ENCODE measurements around the gene DCX. TPM values are rescaled to one million over a fixed set of nuclear protein-coding genes. Genes with fewer than 3 reads are reported as not detected.

Gene DCX
- total RNA-seq, 5 donors from 2014 or later (not counting 1 experiment from before 2014, with no cell fraction given) = not detected

DNA sequence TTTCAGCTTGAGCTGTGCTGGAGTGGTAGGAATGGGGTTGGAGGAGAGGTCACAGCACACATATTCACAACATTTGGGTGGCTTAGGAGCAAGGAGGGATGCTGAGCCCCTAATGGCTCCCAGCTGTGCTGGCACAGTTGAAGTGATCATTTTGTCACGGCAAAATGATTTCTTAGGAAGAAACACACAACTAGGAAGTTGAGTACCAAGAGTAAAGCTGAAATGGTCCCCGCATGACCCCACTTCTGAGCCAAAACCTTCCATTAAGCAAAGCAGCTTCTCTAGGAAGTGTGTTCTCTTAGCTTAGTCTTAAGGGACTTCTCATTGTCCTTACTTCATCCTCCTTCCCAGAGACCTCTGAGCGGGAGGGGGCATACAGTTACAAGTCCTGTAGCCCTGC lies 154.3 kb downstream of the DCX start:
- no peak overlapping the region for H3K27ac ChIP-seq (ENCODE audit: low read length)
- 71% methylated on average over 1 of the region's 3 CpGs for WGBS (ENCODE audit: insufficient coverage)
- Mint-ChIP-seq H3K36me3 (no peaks in the 10 kb centered on the region), H3K27me3 (peaks cover 0 to 37% of the 10 kb centered on the region in 2 donors), H3K4me3 (no peak overlapping the region), H3K4me1 (no peaks in the 10 kb centered on the region), H3K27ac (no peak overlapping the region), H3K9me3 (no peaks in the 10 kb centered on the region)
- H3K27me3 ChIP-seq (replicated peaks in 1 of 2; ENCODE audit: control insufficient read depth in 2 of 2, extremely low read depth in 1 of 2, insufficient read depth in 2 of 2, low read length in 1 of 2) = no peaks in the 10 kb centered on the region
- no peaks in the 10 kb centered on the region for H3K4me1 ChIP-seq (ENCODE audit: control insufficient read depth in 1 of 2, extremely low read depth in 1 of 2, insufficient read depth in 2 of 2, low read length in 2 of 2)
- POLR2A ChIA-PET = no interaction called here
- no peak for ATAC-seq (replicated peaks in 1 of 4)
- H3K36me3 ChIP-seq (ENCODE audit: control insufficient read depth in 2 of 2, extremely low read depth in 1 of 2, insufficient read depth in 1 of 2, low read length in 1 of 2) = no peaks in the 10 kb centered on the region
- H3K4me3 ChIP-seq (ENCODE audit: control insufficient read depth in 1 of 2, extremely low read depth in 1 of 2, low read length in 1 of 2) = no peak overlapping the region
- CTCF ChIA-PET = interaction anchor here in 1 of 2 donors (0.6 kb wide), 1 partner anchor 120 kb away, joined by 4 read pairs; no protein-coding TSS in a partner anchor
- H3K9me3 ChIP-seq = no peaks in the 10 kb centered on the region
- DNase-seq = no peak

DNA sequence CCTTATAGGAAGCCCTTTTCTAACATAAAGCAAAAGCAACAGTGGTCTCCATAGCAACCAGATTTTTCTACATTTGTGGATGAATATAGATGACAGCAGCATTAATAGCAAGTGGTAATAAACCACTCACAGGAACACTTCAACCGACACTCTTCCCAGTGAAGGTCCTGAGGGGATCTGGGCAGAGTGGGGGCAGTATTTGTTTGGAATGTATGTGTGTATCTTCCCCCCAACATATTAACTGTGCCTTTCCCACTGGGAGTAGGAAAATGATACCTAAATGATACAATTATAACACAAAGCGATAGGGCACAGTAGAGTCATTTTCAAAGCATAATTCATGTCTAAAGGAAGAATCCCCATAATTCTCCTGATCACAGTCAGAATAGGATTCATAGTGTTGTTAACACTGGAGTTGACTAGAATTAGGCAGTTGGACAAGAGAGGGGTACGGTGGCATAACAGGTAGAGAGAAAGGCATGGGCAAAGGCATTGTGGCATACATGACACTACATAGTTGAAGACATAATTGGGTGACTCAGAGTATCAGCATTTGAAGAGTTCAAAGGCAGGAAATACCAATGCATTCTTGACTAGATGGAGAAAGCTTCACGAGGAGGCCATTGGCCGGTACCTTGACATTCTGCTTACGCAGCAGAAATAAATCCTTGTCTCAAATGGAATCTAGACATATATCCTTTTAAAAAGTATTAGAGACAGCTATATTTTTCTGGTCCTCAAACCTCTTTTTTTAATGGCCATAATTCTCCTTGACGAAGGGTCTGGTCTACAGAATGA lies 156.9 kb downstream of the DCX start:
- WGBS (ENCODE audit: insufficient coverage) = no CpG with 5 or more reads among the region's 7 CpGs
- no peak overlapping the region for H3K4me3 Mint-ChIP-seq
- no peaks in the 10 kb centered on the region for H3K9me3 Mint-ChIP-seq
- Histone ChIP-seq H3K4me1 (ENCODE audit: control insufficient read depth in 1 of 2, extremely low read depth in 1 of 2, insufficient read depth in 2 of 2, low read length in 2 of 2) (no peaks in the 10 kb centered on the region), H3K4me3 (ENCODE audit: control insufficient read depth in 1 of 2, extremely low read depth in 1 of 2, low read length in 1 of 2) (no peak overlapping the region), H3K36me3 (ENCODE audit: control insufficient read depth in 2 of 2, extremely low read depth in 1 of 2, insufficient read depth in 1 of 2, low read length in 1 of 2) (no peaks in the 10 kb centered on the region), H3K9me3 (no peaks in the 10 kb centered on the region), H3K27ac (ENCODE audit: low read length) (no peak overlapping the region), H3K27me3 (replicated peaks in 1 of 2; ENCODE audit: control insufficient read depth in 2 of 2, extremely low read depth in 1 of 2, insufficient read depth in 2 of 2, low read length in 1 of 2) (no peaks in the 10 kb centered on the region)
- no peaks in the 10 kb centered on the region for H3K4me1 Mint-ChIP-seq
- H3K27me3 Mint-ChIP-seq = peaks cover 0 to 30% of the 10 kb centered on the region in 2 donors
- ChIA-PET CTCF (no interaction called here), POLR2A (no interaction called here)
- DNase-seq (no peak), ATAC-seq (replicated peaks in 1 of 4) (no peak)
- no peak overlapping the region for H3K27ac Mint-ChIP-seq
- no peaks in the 10 kb centered on the region for H3K36me3 Mint-ChIP-seq

DNA sequence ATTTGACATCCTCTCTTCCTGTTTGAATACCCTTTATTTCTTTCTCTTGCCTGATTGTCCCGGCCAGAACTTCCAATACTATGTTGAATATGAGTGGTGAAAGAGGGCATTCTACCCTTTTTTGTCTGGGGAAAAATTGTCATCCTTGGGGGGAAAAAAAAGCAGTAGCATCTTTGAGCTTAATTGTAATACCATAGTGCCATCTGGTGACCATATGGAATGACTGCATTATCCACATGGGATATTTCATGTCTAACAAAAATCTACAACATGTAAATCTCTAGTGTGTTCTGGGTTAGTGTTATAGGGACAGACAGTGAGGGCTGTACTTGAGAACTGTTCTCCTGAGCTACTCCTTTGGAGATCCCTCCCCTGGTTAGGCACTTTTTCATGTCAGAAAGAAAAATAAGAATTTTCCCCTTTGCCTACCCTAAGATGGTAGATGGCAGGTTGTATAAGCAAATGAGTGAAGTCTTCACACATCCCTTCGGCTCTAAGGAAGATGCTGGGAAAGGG lies 167.7 kb downstream of the DCX start:
- no peaks in the 10 kb centered on the region for H3K36me3 Mint-ChIP-seq
- no peak overlapping the region for H3K27ac ChIP-seq (ENCODE audit: low read length)
- H3K36me3 ChIP-seq (ENCODE audit: control insufficient read depth in 2 of 2, extremely low read depth in 1 of 2, insufficient read depth in 1 of 2, low read length in 1 of 2) = no peaks in the 10 kb centered on the region
- H3K27me3 Mint-ChIP-seq = peaks cover 0 to 26% of the 10 kb centered on the region in 2 donors
- DNase-seq = peak in 1 of 35 experiments; percentile 13
- H3K27me3 ChIP-seq (replicated peaks in 1 of 2; ENCODE audit: control insufficient read depth in 2 of 2, extremely low read depth in 1 of 2, insufficient read depth in 2 of 2, low read length in 1 of 2) = no peaks in the 10 kb centered on the region
- no CpG with 5 or more reads among the region's 2 CpGs for WGBS (ENCODE audit: insufficient coverage)
- no peaks in the 10 kb centered on the region for H3K9me3 Mint-ChIP-seq
- no peak for ATAC-seq (replicated peaks in 1 of 4)
- ChIA-PET POLR2A (no interaction called here), CTCF (interaction anchor here (0.5 to 1.0 kb wide), 3 partner anchors 144 to 397 kb away, joined by 3 to 4 read pairs (median 4); no protein-coding TSS in a partner anchor)
- H3K4me1 Mint-ChIP-seq = no peaks in the 10 kb centered on the region
- no peak overlapping the region for H3K4me3 Mint-ChIP-seq
- no peaks in the 10 kb centered on the region for H3K4me1 ChIP-seq (ENCODE audit: control insufficient read depth in 1 of 2, extremely low read depth in 1 of 2, insufficient read depth in 2 of 2, low read length in 2 of 2)
- H3K4me3 ChIP-seq (ENCODE audit: control insufficient read depth in 1 of 2, extremely low read depth in 1 of 2, low read length in 1 of 2) = no peak overlapping the region
- no peak overlapping the region for H3K27ac Mint-ChIP-seq
- no peaks in the 10 kb centered on the region for H3K9me3 ChIP-seq

Other genes starting within 250 kb of the DCX start
- not detected for gene CAPN6, start 141.7 kb downstream of the DCX start, total RNA-seq
- not detected for gene SERTM2, start 99.5 kb upstream of the DCX start, total RNA-seq

Measured in T-cell (primary cell).